DND-41 (cell line): ENCODE results near the gene SEPHS1.
"Not testable (repeated sequence)": the region's sequence is repeated elsewhere in the genome, so short reads cannot be mapped to it uniquely, and the experiment has no call there.

Source experiments
- EZH2 ChIP-seq: IDR thresholded peaks from 3 replicates; pipeline ENCODE4 v1.6.1; 2012; ENCODE audit warnings: borderline replicate concordance, low read depth, mild to moderate bottlenecking, moderate library complexity, low read length, inconsistent platforms; ENCODE audit not compliant: severe bottlenecking
- TF ChIP-seq, protein P1 (sequence below): IDR thresholded peaks from 2 replicates; pipeline ENCODE4 v1.5.1; 2012; ENCODE audit warnings: borderline replicate concordance, low read length, moderate library complexity, mild to moderate bottlenecking; ENCODE audit not compliant: poor library complexity, severe bottlenecking; ENCODE audit errors: extremely low read depth

DNA sequence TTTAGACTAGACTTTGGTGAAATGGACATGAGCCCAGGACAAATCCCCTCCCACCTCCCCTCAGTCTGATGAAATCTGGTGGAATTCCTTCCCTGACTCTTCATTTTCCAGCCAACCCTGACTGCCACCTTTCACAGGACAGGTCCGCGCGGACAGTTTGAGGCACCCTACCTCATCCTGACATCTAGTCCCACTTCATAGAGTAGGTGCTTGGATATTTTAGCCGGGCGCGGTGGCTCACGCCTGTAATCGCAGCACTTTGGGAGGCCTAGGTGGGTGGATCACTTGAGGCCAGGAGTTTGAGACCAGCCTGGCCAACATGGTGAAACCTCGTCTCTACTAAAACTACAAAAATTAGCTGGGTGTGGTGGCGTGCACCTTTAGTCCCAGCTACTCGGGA lies 71.9 kb downstream of the SEPHS1 start:
- TF ChIP-seq, protein P1, sequence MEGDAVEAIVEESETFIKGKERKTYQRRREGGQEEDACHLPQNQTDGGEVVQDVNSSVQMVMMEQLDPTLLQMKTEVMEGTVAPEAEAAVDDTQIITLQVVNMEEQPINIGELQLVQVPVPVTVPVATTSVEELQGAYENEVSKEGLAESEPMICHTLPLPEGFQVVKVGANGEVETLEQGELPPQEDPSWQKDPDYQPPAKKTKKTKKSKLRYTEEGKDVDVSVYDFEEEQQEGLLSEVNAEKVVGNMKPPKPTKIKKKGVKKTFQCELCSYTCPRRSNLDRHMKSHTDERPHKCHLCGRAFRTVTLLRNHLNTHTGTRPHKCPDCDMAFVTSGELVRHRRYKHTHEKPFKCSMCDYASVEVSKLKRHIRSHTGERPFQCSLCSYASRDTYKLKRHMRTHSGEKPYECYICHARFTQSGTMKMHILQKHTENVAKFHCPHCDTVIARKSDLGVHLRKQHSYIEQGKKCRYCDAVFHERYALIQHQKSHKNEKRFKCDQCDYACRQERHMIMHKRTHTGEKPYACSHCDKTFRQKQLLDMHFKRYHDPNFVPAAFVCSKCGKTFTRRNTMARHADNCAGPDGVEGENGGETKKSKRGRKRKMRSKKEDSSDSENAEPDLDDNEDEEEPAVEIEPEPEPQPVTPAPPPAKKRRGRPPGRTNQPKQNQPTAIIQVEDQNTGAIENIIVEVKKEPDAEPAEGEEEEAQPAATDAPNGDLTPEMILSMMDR = not testable (repeated sequence)
- not testable (repeated sequence) for TF ChIP-seq EZH2
